CD4-positive, alpha-beta T cell treated with Interleukin-6 for 4 hours (primary cell): ENCODE results near the gene ZFP3.
"Not testable (repeated sequence)": the region's sequence is repeated elsewhere in the genome, so short reads cannot be mapped to it uniquely, and the experiment has no call there.

Experiments
- DNase-seq: peaks from one replicate; pipeline ENCODE4 v3.0.0-alpha.2; 2020; ENCODE audit warnings: mixed read lengths

ZFP3 gene

DNA sequence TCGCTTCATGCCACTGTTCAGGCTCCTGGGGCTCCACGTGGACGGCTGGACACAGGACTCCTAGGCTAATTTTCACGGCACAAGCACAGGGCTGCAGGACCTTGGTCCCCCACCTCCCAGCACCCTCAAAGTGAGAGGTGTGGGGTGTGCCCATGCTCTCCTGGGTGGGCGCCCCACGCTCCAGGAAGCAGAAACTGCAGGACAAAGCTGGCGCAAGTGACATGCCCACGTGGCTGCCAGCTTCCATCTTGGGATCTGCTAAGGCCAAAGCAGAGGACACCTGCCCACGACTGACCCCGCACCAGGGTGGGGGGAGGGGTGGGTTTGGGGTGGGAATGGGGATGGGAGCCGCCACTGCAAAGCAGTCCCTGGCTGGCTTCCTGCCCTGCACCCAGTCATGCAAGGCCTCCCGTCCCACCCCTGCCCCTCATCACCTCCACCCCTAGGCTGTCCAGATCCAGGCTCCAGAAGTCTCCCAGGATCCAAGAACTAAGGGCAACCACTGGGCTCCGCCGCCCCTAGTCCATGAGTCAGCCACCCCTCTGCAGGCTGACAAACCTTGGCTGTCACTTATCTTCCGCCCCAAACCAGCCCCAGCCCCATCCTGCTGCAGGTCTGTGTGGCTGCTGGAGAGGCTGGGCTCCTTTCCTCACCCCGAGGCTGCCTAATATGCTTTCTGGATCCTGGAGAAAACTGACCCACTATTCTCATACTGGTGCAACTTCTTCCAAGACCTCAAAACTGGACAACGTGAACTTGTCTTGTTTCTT is 48.6 kb downstream of the ZFP3 start:
- DNase-seq: no peak

DNA sequence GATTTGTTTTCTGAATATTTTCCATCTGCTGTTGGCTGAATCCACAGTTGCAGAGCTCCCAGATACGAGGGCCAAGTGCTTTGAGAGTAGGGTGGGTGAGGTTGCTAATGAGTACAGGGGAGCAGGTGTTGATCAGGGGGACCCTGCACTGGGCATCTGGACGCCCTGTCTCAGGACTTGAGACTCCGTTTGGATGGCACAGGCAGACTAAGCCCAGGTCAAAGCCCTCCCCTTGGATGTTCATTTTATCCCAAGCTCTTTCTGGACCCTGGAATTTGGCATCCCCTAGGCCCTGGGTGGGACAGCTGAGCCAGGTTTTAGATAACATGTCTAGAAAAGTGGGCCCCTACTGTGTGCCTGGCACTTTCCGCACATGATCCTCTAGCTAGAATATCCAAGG is 49.6 kb downstream of the ZFP3 start:
- DNase-seq: no peak

DNA sequence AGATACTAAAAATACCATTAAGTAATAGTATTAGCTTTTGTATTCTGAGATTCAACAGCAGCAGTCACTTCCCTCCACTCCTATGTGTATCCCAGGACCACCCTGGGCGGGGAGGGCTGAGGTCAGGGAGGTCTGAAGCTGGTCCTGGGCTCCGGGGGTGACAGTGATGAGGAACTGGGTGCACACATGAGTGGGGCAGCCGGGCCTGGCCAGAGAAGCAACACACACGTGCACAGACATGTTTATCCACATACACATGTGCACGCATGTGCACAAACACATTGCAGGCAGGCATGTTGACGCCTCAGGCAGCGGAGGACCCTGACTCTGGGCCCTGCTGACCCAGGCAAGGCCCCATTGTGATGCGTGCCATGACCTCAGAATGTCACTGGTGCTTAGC is 50.1 kb downstream of the ZFP3 start:
- DNase-seq: not testable (repeated sequence)

DNA sequence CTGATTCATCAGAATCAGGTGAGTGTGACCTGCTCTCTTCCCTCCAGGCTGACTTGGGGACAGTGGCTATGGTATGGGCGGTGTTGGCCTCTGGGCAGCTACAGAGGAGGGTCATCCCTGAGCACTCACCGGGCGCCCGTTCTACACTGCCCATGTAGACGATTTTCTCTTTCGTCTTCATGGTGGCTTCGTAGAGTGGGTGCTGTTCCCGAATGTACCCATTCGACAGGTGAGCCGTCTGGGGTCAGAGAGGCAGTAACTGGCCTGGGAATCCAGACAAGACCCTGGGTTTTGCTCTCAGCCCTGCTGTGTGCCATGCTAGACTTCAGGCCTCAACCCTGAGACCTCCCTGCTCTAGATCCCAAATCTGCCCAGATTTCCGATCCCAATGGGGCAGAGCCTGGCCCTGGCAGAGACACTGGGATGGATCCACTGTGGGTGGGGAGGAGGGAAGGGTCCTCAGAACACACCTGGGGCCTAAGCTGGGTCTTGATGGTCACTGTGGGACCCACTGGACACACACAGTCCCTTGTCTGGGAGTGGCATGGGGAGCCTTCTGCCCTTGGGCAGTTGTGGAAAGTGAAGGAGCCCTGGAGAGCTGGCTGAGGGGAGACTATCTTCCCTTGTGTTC is 50.8 kb downstream of the ZFP3 start:
- no peak for DNase-seq

DNA sequence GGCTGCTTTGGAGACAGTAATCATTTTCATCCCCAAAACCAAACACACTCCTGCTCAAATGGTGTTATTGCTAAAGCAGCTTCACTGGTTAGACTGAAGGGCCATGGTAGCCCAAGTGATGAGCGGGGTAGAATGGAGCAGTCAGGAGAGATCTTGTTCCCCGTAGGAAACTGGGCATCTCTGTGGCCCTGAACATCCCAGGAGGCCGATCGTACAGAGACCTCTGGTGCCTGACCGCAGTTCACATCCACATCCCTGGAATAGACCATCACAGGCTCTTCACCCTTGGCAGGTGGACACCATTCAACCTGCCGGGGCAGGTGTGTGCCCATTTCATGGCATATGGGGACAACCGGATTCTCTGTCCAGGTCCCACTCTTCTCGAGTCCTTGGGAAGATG is 51.5 kb downstream of the ZFP3 start:
- not testable (repeated sequence) for DNase-seq

DNA sequence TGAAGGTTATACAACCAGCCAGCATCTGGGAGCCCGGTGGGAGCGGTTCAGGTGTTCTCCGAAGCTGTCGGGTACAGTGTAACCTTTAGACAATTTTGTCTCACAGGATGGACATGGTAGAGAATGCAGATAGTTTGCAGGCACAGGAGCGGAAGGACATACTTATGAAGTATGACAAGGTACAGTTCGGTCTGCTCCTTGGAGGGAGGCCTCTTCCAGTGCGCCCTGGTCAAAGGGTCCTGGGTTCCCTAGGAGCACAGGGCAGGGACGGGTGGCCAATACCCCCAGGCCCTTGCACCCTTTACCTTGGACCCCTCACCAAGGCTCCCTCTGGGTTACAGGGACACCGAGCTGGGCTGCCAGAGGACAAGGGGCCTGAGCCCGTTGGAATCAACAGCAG is 52.0 kb downstream of the ZFP3 start:
- DNase-seq: not testable (repeated sequence)

DNA sequence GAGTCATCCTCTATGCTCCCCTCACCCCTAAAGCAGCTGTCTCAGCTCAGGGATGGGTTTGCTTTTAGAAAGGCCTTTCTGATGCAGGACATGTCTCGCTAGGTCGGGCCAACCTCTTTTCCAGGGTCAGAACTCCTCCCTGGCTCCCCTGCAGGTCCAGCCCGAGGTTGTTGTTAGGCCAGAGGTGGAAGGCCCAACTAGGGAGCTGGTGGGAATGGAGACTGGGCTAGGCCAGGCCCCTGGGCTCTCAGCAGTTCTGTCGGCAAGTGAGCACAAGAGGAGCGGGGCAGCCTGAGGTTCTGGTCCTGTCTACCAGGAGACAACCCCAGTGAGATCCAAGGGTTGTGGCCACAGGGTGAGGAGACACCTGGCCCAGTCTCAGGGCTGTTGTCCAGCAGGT is 52.4 kb downstream of the ZFP3 start:
- DNase-seq: not testable (repeated sequence)

DNA sequence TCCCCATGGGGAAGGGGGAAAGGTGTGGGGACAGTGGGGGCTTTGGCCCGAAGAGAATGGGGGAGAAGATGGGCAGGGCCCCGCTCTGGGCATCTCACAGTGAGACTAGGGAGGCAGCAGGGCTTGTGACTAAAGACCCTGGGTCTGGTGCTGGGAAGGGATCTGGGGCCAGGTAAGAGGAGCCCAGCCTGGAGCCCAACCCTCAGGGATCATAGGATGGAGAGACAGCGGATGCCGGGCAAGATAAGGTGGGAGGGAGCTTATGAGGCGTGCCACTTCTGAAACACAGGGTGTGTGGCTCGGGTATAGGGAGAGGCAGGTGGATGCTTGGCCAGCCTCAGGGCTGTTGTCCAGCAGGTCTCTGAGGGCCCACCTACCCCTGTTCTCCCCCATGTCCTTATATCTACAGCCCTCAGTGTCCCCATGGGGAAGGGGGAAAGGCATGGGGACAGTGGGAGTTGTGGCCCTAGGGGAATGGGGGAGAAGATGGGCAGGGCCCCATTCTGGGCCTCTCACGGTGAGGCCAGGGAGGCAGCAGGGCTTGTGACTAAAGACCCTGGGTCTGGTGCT is 53.0 kb downstream of the ZFP3 start:
- DNase-seq: no peak

DNA sequence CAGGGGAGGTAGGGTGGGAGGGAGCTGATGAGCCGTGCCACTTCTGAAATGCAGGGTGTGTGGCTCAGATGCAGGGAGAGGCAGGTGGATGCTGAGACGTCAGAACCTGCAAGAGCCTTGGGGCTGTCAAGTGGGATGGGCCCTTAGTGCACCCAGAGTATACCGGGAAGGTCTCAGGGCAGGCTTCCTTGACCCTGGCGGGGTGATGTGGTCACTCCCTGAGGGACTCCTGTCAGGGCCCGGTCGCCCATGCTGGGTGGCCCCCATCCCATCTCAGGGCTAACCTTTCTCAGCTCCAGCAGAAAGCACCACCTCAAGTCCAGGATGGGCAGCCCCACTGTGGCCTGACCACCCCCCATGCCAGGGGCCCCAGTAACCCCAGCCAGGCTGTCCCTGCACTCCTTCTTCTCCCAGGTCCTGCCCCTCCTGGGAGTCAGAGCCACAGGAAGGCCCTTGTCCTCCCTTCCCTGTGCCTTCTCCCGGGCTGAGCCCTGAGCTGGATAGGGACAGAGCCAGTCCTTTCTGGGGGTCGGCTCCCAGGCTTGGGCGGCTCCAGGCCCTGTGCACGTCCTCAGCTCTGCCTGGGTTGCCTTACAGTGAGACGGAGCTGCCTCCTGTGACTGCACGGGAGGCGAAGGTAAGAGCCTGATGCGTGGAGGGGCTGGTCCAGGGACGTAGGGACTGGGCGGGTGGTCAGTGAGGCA is 53.7 kb downstream of the ZFP3 start:
- DNase-seq: not testable (repeated sequence)

DNA sequence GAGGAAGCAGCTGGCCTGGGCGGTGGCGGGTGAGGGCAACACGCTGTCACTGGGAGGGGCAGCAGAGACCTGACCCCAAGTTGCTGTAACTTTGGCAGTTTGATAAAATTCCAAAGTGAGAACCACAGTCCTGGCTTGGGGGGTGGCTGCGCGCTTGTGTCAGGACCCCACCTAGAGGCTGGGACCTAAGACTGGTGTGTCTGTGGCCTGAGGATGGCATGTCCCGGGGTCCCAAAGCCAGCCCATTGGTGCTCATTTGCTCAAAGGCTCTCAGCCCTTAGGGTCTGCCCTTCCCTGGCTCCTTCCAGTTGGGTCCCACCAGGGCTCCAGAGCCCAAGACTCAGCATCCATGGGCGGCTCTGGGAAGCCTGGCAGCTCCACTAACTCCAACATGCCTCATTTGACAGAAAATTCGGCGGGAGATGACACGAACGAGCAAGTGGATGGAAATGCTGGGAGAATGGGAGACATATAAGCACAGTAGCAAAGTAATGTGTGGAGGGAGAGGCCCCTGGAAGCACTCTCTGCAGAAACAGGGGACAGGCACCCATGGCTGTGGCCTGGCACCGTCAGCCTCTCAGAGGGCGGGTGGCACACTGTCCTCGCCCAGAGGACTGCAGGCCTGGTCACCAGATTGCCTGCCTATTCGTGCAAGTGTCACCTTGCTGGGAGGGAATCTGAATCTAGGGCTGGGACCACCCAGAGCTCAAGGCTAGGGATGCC is 54.4 kb downstream of the ZFP3 start:
- not testable (repeated sequence) for DNase-seq

DNA sequence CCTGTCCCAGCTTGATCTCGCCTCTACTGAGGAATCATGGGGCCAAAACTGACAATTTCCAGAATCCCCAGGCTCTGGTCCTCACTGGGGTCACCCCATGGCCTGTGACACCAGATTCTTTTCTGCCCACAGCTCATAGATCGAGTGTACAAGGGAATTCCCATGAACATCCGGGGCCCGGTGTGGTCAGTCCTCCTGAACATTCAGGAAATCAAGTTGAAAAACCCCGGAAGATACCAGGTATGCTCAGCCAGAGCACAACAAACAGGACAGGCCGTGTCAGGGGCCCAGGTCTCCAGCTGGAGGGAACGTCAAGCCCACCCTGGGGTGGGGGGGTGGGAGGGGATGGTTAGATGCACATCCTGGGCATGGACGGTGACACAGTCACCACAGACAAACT is 55.0 kb downstream of the ZFP3 start:
- DNase-seq: no peak

DNA sequence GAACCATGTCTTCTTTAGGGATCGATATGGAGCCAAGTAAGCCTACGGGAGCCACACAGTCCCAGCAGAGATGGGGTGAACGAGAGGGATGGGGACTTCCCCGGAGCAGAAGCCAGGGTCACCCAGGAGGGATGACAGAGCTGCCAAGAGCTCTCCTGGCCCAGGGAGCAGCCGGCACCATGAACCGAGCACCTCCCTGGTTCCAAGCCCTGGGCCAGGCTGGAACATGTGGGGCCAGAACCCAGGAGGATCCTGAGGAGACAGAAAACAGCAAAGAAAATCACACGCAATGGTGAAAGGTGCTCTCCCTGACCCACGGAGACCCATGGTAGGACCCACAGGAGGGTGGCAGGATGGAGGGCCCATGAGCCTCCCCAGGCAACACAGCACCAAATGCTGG is 55.7 kb downstream of the ZFP3 start:
- DNase-seq: not testable (repeated sequence)

DNA sequence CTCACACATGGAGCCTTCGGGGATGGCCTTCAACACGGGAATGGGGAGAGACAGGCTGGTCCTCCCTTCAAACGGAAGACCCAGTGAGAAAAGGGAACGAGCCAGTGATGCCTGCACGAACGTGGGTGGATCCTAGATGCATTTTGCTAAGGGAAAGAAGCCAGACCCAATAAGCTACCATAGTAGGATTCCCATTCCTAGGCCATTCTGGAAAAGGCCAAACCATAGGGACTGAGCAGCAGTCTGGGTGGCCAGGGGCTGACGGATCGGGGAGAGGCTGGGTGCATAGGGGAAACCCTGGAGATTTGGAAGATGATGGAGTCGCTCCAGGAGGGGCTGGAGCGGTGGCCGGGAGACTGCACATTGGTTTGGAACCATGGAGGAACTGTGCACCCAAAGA is 56.3 kb downstream of the ZFP3 start:
- not testable (repeated sequence) for DNase-seq

DNA sequence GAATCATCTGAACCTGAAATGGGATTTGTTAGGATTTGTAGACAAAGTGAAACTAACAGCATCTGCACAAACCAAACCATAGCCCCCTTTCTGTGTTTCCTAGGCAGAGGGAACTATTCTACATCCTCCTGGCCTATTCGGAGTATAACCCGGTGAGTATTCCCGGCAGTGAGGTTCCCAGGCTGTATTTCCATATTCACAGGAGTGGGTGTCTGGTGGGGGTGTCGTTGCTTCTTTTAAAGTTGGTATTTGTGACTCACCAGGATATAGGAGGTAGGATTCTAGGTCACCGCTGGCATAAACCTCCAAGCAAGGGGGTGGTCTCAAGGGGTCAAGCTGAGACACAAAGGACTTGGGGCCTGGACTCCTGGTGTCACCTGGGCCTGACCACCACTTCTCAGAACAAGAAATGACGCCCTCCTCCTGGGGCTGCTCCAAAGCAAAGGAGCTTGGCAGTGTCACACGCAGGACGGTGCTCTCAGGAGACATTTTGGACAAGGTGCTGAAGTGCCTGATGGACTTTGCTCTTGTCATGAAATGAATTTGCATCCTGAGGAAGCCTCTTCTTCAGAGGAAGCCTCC is 57.0 kb downstream of the ZFP3 start:
- not testable (repeated sequence) for DNase-seq

DNA sequence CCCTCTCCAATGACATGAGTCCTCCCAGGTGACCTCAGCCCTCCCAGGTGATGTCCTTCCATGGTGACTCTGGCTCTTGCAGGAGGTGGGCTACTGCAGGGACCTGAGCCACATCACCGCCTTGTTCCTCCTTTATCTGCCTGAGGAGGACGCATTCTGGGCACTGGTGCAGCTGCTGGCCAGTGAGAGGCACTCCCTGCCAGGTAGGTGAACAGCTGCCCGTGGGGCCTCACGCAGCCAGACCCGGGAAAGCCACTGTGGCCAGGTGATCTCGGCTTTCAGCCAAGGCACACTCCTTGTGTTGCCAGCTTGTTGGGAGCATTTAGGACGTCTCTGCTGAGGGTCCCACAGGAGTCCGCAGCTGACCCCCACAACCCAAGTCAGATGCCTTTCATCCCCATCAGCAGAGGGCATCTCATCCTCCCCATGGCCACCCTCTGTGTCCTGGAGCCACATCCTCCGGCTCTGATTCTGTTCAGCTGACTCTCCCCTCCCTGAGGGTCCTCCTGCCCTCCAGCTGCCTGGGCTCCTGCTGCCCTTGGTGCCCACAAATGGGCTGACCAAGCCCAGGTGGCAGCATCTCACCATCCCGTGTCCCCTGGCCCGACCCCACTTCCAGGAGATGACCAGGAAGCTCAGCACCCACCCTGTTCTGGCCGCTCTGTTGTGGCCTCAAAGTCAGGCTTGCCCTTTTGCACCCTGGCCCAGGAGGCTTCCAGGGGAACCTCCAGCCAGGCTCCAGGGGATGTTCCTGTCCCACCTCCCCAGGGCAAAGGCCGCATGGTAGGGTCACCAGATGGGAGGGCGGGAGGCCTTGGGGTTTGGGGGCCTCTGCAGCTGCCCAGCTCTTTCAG is 57.7 kb downstream of the ZFP3 start:
- no peak for DNase-seq

DNA sequence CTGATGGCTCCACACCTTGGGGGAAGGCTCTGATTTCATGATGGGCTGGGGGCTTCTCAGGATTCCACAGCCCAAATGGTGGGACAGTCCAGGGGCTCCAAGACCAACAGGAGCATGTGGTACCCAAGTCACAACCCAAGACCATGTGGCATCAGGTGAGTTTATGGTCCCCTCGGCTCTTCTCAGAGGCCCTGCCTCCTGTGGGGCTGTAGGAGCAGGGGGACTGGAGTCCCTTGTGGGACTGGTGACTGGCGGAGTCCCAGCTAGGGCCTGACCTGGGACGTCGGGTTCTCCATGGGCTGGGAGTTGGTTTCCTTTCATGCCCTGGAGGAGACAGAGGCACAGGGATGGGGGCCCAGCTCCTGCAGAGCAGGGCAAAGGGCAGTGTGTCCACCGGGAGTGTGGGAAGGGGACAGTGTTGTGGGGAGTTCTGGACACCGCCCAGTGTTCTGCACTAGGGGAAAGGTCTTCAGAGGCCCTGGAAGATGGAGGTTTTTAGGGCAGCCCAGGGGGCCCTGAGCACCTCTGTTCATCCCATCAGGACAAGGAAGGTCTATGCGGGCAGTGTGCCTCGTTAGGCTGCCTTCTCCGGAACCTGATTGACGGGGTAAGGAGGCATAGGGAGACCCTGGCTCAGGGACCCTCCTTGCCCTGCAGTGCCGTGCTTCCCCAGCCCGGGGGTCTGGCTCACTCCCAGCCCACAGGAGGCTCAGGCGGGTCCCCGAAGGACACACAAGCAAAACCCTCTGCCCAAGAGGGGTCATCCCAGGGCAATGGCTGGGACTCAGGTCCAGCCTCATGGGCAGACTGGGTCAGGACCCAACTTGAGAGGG is 58.5 kb downstream of the ZFP3 start:
- not testable (repeated sequence) for DNase-seq

DNA sequence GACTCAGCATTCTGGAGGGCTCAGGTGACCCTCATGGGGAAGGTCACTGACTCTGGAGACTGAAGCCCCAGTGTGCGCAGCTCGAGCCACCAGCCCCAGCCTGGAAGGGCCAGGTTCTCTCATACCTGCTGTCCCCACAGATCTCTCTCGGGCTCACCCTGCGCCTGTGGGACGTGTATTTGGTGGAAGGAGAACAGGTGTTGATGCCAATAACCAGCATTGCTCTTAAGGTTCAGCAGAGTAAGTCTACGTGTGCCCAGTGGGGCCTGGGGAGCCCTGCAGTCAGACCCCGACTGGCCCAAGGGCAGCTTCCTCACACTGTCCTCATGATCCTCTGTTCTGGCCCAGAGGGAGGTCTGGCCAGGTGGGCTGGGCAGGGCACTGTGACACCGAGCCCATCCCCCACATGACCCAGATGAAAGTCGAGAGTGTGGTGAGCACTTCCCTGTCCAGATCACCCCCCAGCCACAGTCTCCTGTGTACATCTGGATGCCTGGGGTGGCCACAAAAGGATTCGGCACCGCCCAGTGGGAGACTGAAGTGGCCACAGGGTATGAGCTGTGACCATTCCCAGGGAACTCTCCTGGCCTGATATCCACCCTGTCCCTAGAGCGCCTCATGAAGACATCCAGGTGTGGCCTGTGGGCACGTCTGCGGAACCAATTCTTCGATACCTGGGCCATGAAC is 59.4 kb downstream of the ZFP3 start:
- not testable (repeated sequence) for DNase-seq

DNA sequence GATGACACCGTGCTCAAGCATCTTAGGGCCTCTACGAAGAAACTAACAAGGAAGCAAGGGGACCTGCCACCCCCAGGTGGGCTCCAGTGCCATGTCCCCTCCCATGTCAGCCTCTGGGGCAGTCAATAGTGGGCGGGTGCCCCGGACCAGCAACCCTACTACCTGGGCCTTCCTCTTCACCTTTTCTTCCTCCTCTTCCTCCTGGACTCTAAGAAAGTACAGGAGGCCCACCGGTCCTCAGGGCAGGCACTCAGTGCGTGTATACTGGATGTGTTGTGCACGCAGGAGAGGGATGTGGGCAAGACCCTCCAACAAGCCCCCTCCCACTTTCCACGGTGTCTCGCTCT is 59.9 kb downstream of the ZFP3 start:
- not testable (repeated sequence) for DNase-seq

DNA sequence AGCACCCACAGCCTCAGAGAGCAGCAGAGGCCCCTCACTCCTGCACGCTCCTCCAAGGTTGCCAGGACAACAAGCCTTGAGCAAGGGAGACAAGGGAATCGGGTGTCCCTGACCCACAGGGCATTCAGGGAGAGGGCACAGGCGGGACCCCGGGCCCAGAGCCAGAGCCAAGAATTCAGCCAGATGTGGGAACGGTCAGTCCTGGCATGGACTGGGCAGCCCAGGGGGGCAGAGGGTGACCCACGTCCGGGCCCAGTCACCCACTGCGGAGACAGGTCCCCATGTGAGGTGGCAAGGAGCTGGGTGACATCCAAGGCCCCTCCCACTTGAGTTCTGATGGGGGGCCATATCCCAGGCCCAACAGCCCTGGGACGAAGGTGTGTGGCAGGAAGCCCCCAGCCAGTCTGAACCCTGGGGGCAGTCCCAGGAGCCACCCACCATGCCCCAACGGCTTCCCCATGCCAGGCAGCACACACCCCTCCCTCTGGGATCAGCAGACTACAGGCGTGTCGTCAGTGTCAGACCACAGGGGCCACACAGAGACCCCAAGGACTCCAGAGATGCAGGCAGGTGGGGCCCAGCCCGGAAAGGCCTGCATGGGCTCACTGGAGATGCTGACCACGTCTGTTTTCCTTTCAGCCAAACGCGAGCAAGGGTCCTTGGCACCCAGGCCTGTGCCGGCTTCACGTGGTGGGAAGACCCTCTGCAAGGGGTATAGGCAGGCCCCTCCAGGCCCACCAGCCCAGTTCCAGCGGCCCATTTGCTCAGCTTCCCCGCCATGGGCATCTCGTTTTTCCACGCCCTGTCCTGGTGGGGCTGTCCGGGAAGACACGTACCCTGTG is 60.6 kb downstream of the ZFP3 start:
- no peak for DNase-seq
